Measurements from ENCODE around the gene MEX3D.

- TF ChIP-seq ISL1 (CRISPR knock-in tag; IDR thresholded peaks at IDR 0.05) (no peak), TSHZ2 (CRISPR knock-in tag; IDR thresholded peaks at IDR 0.05) (no peak), SNAI2 (CRISPR knock-in tag; IDR thresholded peaks at IDR 0.05) (no peak), ESRRG (CRISPR knock-in tag; IDR thresholded peaks at IDR 0.05) (no peak)
Observed at GRCh38 chr19:1575323-1576241, 7.5 kb upstream of the MEX3D start.
